OCI-LY1 (cell line): ENCODE results near the gene SYAP1.

Source experiments
- H2AFZ ChIP-seq: fragments of 200-600 bp; sonication (generic), shearing (Covaris generic); 2 replicates; pipeline ENCODE4 v1.6.0; 2014; ENCODE audit warnings: antibody characterized with exemption, mild to moderate bottlenecking, low read length
- H3F3A ChIP-seq: fragments of 200-600 bp; sonication (generic), shearing (Covaris generic); 2 replicates; pipeline ENCODE4 v1.6.0; 2014; ENCODE audit warnings: mild to moderate bottlenecking, antibody characterized with exemption, low read length, moderate library complexity; ENCODE audit not compliant: insufficient read depth
- H3K27ac ChIP-seq: fragments of 200-600 bp; sonication (generic); 2 replicates; pipeline ENCODE4 v1.5.1; 2014; ENCODE audit warnings: low read length, mixed run types, mild to moderate bottlenecking, low read depth; ENCODE audit not compliant: poor library complexity, severe bottlenecking
- H3K27me3 ChIP-seq: fragments of 200-600 bp; sonication (generic); 2 replicates; pipeline ENCODE4 v1.6.0; 2014; ENCODE audit warnings: antibody characterized with exemption, mild to moderate bottlenecking, low read length, moderate library complexity; ENCODE audit not compliant: insufficient read depth
- H3K36me3 ChIP-seq: fragments of 200-600 bp; sonication (generic); 2 replicates; pipeline ENCODE4 v1.6.1; 2014; ENCODE audit warnings: mild to moderate bottlenecking, antibody characterized with exemption, low read length, moderate library complexity, mixed read lengths; ENCODE audit not compliant: insufficient read depth
- H3K4me1 ChIP-seq: fragments of 200-600 bp; sonication (generic); 2 replicates; pipeline ENCODE4 v1.5.1; 2014; ENCODE audit warnings: mild to moderate bottlenecking, low read length, moderate library complexity; ENCODE audit not compliant: insufficient read depth, severe bottlenecking
- H3K4me2 ChIP-seq: fragments of 200-600 bp; sonication (generic), shearing (Covaris generic); 2 replicates; pipeline ENCODE4 v1.6.1; 2014; ENCODE audit warnings: low read length
- H3K4me3 ChIP-seq: fragments of 200-600 bp; sonication (generic); 2 replicates; pipeline ENCODE4 v1.5.1; 2014; ENCODE audit warnings: low read length, low read depth, mild to moderate bottlenecking, mixed read lengths; ENCODE audit not compliant: poor library complexity, severe bottlenecking
- H3K79me2 ChIP-seq: fragments of 200-600 bp; shearing (Covaris generic); 2 replicates; pipeline ENCODE4 v1.6.1; 2016; ENCODE audit warnings: mixed run types, low read length, mixed read lengths; ENCODE audit not compliant: insufficient read depth
- H3K9ac ChIP-seq: fragments of 200-600 bp; sonication (generic), shearing (Covaris generic); 2 replicates; pipeline ENCODE4 v1.6.1; 2014; ENCODE audit warnings: mild to moderate bottlenecking, low read length, mixed read lengths
- H3K9me2 ChIP-seq: fragments of 200-600 bp; sonication (generic), shearing (Covaris generic); 2 replicates; pipeline ENCODE4 v1.6.1; 2014; ENCODE audit warnings: low read depth, mild to moderate bottlenecking, low read length, mixed read lengths
- H3K9me3 ChIP-seq: fragments of 200-600 bp; shearing (Covaris generic); 2 replicates; pipeline ENCODE4 v1.6.1; 2014; ENCODE audit warnings: low read length, mixed read lengths
- H4K20me1 ChIP-seq: fragments of 200-600 bp; sonication (generic), shearing (Covaris generic); 2 replicates; pipeline ENCODE4 v1.6.0; 2016; ENCODE audit warnings: mild to moderate bottlenecking, low read length; ENCODE audit not compliant: insufficient read depth
- CTCF ChIP-seq: fragments of 200-600 bp; sonication (generic), shearing (Covaris generic); IDR thresholded peaks from 2 replicates; pipeline ENCODE4 v1.5.1; 2017; ENCODE audit warnings: mild to moderate bottlenecking, antibody characterized with exemption, low read length, moderate library complexity, mixed read lengths
- EZH2 ChIP-seq: fragments of 200-600 bp; sonication (generic), shearing (Covaris generic); IDR thresholded peaks from 2 replicates; pipeline ENCODE4 v1.8.0; 2017; ENCODE audit warnings: borderline replicate concordance, mixed run types, mild to moderate bottlenecking, antibody characterized with exemption, low read length, moderate library complexity, mixed read lengths

Gene SYAP1

DNA sequence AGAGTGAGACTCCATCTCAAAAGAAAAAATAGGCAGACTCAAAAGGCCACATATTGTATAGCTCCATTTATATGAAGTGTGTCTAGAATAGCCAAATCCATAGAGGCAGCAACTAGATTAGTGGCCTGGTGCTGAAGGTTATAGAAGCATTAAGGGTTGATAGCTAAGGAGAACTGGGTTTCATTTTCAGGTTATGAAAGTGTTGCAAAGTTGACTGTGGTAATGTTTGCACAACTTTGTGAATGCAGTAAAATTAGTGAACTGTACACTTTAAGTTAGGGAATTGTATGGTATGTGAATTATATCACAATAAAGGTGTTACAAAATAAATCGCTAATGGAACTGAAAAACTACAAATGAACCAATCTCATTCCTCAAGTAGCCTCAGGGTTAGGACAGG is 95.2 kb downstream of the SYAP1 start:
- Histone ChIP-seq H2AFZ (no peak overlapping the region), H3K4me1 (no peaks in the 10 kb centered on the region), H3K9me2 (no peaks in the 10 kb centered on the region), H3K79me2 (peaks cover 21% of the 10 kb centered on the region), H3K27me3 (no peaks in the 10 kb centered on the region), H4K20me1 (no peaks in the 10 kb centered on the region), H3F3A (no peaks in the 10 kb centered on the region), H3K36me3 (peaks cover 36% of the 10 kb centered on the region), H3K4me2 (no peak overlapping the region), H3K9ac (no peak overlapping the region), H3K9me3 (no peaks in the 10 kb centered on the region), H3K27ac (no peak overlapping the region), H3K4me3 (no peak overlapping the region)
- TF ChIP-seq CTCF (no peak), EZH2 (no peak)
